Measurements from ENCODE around the gene HMX1.

Gene HMX1

DNA sequence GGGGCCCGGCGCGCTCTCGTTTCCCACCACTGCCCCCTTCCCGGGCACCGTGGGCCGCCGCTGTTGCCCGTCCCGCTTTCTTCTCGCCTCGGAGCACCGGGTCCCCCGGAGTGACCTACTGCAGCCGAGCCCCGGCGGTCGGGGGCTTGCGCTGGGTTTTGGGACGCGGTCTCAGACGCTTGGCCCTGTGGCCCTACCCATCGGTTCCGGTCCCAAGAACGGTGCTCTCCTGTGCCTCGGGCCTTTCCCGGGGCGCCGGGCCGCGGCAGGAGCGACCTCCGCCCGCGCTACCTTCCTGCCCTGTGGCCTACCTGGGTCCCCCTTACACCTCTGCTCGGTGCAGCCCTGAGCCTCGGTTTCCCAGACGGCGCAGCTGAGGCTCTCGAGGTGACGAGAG lies 21.6 kb upstream of the HMX1 start:
- in situ Hi-C loops (cut with HindIII; ENCODE audit: low sequenced_read_pairs): no loop called here

DNA sequence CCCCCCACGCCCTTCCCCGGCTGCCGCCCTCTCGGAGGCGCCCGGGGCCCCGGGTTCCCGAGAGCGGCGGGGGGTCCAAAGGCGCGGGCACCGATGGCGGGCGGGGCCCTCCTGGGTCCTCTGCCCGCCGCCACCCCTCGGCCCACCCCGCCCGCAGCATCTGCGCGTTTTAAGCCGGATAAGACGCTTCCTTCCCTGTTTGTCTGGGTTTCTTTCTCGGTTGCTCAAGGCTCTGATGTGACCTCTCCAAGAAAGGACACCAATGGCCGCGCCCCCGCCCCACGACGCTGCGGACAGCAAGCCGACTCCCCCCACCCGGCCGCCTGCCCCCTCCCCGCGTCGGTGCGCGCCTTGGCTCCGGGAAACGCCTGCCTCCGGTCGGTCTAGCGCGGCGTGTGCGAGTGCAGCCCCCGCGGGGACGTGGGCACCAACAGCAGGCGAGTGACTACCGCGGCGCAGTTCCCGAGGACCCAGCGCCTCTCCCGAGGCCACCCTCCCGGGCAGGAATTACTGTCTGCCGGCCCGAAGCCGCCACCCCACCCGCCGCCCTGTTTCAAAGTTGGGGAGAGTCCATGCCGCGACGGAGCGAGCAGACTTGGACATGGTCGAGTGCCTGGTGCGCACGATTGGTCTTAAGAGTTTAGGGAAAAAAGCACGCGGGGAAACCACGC lies 21.1 kb upstream of the HMX1 start:
- in situ Hi-C loops (cut with HindIII; ENCODE audit: low sequenced_read_pairs): no loop called here

DNA sequence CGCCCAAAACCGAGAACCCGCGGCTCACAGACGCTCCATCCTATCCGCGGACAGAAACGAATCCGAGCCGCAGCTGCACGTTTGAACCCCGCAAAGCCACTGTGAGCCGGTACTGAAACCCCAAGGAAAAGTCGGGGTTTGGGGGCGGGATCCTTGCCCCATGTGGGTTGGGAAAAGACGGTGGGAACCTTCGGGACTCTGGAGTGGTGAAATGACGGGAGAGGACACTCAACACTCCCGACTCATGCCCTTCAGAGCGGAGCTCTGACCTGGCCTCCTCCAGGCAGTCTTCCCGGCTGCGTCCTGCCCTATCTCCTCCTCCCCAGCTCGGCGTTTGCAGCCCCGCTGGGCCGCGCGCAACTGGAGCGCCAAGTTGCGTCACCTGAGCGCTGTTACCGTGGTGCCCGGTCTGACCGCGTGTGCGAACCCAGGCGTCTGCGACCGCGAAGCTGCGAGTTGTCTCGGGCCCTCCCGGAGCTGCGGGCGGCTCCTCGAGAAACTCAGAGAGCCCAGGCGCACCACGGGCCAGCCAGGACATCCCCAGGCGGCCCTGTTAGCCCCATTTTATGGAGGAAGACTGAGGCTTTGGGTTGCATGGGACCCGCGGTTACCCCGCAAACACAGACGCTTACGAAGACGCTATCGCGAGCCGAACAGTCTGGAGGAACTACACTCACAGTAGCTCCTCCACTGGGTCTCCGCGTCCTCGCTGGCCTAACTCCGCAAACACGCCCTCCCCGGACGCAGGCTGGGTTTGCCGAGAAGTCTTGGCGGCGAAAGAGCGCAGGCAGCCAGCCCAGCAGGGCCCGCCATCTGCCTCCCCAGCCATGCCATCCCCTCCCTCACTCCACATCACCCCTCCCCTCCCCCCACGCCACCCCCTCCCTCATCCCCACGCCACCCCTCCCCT lies 20.3 kb upstream of the HMX1 start:
- in situ Hi-C loops (cut with HindIII; ENCODE audit: low sequenced_read_pairs): no loop called here

DNA sequence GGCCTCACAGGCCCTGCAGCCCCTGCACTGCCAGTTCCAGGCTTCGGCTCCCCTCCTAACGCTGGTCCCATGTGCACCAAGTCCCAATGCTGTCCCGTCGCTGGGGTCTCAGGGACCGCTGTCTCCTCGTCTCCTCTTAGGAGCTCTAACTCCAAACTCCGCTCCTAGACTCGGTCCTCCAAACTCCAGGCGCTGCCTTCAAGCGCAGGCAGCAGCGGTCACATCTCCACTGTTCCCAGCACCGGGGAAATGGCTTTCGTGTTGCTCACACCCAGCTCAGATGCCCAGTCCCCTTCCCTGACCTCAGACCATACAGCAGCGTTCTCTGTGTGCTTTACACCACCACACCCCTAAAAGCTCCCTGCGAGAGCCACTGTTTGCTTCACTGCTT lies 19.6 kb upstream of the HMX1 start:
- in situ Hi-C loops (cut with HindIII; ENCODE audit: low sequenced_read_pairs): no loop called here

DNA sequence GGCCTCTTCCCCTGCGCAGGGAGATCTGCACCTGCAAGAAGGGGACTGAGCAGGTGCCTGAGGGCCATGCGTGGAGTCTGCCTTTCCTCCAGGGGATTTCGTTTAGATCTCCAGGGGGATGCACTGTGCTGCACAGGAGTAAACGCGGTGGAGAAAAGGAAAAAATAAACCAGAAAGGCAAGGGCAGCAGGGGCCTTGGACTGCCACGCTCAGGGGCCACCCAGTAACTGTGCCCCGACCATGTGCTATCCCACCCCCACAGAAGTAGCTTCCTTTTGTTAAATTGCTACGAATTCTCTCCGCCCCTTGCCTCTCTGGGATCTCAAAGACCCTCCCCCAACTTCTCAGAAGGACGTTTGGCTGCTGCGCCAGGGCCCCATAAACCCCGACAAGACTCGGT lies 17.2 kb upstream of the HMX1 start:
- in situ Hi-C loops (cut with HindIII; ENCODE audit: low sequenced_read_pairs): no loop called here

DNA sequence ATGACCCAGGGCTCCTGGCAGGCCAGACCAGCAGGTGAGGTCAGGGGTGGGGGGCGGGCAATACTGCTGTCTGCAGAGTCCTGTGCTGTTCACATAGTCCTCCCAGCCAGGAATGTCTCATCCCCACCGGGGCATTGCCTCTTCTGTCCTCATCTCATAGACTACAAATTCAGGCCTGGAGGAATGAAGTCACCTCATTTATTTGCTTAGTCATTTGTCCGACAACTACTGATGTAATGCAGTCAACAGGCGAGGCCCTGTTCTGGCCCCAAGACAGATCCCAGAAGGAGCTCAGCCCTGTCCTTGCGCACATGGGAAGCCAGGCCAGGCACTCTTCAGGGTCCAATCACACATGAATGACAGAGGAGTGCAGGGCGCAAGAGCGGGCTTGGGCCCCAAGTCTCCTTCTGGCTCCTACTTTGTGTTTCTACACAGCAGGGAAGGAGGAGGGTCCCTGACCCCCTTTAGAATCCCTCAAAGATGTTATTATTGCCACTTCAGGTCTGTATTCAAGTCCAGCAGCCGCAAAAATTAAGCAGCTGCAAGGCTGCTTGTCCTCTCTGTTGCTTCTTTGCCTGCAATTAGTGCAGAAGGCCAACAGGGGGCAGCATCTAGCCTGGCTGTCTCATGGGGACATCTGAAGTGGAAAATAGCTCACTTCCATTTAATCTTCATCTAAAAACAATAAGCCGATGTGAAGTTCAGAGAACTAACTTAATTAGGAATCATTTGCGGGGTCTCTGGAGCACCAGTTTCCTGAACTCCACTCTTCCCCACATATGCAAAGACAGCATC lies 15.2 kb upstream of the HMX1 start:
- in situ Hi-C loops (cut with HindIII; ENCODE audit: low sequenced_read_pairs): no loop called here

DNA sequence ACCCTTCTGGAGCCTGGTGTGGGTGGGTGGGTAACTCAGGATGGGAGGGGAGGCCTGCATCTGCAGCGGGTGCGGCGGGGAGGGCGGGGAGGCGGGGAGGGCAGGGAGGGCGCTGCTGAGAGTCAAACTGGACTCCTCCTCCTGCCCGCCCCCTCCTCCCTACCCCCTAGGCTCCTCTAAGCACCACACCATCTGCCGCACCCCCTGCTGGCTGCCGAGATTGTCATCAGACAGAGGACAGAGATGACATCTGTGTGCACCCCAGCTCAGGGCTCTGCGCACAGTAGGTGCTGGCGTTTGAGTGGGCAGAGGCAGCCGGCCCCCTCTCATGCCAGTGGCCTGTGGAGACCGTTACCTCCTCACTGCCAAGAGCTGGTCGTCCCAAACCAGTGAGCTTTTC lies 10.6 kb upstream of the HMX1 start:
- in situ Hi-C loops (cut with HindIII; ENCODE audit: low sequenced_read_pairs): no loop called here

DNA sequence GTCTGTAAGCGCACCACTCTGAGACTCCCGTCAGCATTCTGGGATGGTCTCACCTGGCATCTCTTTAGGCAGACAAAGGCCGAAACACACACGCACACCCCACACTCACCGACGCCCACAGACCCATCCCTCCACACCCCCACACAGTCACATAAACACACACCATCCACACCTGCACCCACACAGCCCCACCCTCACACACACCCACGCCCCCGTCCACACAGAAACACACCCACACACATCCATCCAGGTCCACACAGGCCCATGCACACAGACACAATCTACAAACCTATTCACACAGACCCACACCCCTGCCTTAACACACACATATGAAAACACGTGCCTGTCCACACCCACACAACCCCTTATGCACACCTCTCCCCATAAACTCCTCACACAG lies 9.2 kb upstream of the HMX1 start:
- in situ Hi-C loops (cut with HindIII; ENCODE audit: low sequenced_read_pairs): no loop called here

DNA sequence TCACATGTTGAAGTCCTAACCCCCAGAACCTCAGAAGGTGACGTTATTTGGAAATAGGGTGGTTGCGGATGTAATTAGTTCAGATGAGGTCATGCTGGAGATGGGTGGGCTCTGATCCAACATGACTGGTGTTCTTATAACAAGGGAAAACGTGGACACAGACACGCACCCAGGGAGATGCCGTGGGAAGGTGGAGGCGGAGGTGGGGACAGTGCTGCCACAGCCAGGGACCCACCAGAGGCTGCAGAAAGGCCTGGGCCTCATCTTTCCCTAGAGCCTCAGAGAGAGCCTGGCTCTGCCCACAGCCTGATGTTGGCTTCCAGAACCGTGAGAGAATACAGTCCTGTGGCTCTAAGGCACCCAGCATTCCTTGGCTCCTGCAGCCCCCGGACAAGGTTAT lies 7.9 kb upstream of the HMX1 start:
- in situ Hi-C loops (cut with HindIII; ENCODE audit: low sequenced_read_pairs): no loop called here

DNA sequence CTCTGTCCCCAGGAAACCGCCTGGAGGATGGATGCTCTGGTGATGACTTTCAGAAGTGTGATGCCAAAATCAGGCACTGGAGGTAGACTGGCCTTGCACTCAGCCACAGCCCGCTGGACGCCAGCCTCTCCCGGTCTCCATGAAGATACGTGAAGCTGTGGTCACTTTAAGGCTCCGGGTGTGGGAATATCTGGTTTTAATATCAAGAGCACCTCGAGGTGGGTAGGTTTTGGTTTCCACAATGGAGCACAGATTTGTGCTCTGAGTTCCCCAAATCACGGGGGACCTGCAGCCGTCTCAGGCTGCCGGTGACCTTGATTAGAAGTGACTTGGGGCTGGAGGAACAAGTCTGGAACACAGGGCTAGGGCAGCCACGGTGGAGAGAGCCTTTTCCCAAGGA lies 6.8 kb upstream of the HMX1 start:
- in situ Hi-C loops (cut with HindIII; ENCODE audit: low sequenced_read_pairs): no loop called here

DNA sequence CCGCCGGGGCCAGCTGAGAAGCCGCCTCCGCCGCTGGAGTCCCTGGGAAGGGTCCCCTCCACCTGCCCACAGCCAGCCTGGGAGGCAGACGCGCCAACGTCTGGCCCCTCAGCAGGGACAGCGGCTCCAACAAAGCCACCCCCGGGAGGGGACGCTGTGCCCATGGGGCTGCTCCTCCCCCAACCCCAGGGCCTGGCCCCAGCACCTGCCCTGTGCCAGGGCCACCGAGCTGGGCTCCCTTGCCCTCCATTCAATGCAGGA lies 6.1 kb upstream of the HMX1 start:
- in situ Hi-C loops (cut with HindIII; ENCODE audit: low sequenced_read_pairs): no loop called here

DNA sequence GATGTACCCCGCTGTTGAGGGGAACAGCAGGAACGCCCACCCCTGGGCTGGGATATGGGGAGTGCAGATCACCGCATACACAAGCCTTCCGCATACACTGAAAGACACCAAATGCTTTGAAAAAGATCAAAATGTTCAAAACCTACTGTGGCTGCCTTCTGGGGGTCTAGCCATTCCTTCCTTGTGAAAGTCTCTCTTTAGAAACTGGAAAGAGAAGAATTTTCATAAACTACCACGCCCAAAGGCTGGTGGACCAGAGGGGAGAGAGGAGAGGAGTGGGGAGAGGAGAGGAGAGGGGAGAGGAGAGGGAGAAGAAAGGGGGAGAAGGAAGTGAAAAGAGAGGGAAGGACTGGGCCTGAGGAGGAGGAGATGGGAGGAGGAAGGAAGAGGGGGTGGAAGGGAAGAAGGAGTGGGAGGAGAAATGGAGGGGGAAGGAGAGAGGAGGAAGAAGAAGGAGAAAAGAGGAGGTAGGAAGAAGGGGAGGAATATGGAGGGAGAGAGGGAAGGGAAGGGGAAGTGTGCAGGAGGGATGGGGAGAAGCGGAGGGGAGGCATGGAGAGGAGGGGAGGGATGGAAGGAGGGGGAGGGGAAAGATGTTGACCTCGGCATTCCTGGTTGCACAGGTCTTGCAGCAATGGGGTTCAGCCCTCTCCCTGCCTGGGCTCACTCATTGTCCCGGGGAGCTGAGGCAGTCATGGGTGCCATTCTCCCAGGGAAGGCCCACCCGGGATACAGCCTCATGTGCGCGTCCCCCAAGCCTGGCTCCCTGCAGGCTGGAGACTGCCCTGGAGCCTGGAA lies 5.5 kb upstream of the HMX1 start:
- in situ Hi-C loops (cut with HindIII; ENCODE audit: low sequenced_read_pairs): no loop called here

DNA sequence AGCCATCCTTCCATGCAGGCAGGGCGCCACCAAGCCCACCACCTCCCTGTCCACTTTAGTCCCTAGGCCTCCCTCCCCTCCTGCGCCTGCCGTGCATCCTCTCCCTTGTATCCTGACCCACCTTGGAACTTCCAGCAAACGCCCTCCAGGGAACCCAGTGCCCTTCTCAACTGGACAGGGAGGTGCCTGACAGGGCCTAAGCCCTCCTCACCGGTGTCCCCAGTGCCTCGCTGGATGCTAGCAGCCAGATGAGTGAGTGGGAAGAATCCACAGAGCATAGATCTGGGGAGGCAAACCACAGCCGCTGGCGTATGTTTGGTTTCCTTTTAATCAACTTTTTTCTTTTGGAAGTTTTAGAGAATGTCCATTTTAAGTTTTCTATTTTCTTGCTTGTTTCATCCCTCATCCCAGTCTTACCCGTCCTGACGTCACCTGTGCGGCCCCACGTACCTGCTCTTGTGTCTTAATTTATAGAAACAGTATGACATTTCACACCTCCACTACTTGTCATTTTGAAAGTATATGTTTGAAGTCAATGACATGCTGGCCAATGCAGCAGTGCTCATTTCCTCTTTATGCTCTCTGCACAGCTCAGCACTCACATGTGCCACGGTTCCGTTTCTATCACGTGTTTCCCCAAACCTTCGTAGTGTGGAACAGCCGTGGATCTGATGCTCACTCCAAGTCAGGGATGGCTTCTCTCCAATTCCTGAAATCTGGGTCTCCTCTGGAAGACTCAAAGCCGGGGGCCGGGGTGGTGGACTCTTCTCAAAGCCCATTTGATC lies 3.4 kb upstream of the HMX1 start:
- in situ Hi-C loops (cut with HindIII; ENCODE audit: low sequenced_read_pairs): no loop called here

DNA sequence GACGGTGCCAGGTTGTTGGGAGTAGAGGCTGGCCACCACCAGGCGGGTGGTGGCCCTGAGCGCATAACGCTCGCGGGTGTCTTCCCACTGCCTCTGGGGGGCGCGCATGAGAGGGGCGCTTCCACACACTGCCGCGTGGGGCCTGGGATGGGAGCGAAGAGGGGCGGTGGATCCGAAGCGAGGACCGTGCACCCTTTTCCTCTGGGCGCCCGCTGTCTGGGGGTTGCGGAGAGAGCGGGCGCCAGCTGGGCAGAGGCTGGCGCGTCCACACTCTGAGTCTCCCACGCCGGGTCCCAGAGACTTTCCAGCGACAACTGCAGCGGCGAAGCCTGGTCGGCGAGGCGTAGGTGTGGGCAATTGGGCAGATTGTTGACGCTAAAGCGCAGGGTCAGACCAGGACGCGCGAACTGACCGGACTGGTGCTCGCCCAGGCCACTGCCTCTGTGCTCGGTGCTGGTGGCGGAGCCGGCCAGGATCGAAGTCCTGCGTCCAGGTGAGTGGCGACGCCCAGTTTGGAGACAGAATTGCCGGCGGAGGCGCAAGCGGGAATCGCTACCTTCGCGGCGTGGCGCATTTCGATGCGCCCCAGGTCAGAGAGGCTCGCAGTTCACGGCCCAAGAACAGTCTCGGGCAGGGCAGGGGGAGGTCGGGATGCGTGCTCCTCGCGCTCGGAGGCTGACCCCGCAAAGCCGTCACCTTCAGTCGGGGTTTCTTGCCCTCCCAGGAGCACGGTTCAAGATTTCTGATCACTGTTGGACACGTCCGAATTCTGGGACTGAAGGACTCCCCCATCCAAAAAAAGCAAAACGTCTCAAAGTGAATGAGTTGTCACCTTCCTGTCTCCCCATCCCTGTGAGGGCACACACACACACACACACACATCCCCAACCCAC lies 2.6 kb upstream of the HMX1 start:
- in situ Hi-C loops (cut with HindIII; ENCODE audit: low sequenced_read_pairs): no loop called here

DNA sequence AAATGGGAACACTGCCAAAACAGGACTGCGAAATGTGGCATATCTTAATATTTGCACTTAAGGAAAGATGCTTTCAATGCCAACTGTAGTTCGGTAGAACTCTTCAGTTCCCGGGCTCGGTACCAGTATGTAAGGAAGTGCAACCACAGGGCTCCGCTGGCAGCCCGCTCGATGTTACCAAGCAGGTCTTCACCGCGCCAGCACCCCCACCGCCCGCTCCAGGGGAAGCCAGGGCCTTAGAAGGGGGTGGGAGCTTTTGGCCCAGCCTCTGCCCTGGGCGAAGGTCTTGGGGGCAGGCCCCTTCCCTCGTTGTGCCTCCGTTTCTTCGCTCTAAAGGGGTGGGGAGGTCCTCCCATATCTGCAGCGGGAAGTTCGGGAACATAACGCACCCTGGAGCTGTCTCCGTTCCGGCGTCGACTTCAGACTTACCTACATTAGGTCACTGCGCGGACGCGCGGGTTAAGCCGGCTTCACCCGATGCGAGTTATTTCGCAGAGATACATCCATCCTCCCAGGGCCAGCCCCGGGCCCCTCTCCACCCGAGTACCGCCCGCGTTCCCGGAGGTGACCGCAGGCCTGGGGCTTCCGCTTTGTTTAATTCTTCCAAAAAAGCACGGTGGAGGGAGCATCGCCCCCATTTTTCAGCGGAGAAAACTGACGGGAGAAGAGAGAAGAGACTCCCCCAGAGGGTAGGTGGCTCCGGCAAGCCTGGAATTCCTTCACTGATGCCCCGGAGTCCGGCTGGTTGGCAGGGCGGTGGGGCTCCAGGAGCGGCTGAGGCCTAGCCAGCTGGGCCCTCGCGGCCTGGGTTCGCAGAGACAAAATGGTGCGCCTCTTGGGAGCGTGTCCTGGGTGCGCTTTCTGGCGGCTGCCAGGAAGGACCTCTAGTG lies 1.0 kb upstream of the HMX1 start:
- in situ Hi-C loops (cut with HindIII; ENCODE audit: low sequenced_read_pairs): no loop called here

DNA sequence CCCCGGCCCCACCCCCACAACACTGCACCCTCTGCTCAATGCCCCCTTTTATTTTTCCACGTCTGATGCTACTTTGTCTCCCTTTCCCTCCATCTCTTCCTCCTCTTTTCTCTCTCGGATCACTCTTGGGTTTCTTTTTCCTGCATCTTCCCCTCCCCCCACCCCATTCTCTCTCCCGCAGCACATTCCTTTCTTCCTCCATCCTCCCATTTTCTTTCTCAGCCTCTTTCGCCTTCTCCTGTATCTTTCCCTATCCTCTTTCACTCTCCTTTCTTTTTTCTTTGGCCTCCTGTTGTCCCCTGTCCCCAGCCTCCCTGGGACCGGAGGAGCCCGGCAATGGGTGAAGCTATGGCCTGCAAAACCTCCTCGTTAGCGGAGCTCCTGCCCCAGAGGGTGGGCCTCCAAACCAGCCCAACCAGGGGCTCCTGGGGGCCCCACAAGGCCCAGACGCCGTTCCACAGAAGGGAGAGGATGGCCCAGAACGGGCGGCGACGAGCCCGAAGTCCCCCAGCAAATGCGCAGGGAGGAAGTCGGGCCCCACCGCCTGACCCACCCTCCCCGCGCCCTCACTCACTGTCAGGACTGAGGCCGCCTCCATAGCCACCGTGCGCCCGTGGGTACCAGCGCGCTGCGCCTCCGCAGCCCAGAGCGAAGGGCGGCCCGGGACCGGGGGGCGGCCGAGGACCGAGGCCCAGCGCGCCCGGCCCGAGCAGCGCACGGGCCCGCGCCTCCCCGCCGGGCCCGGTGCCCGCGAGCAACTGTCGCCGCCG lies 807 bp downstream of the HMX1 start:
- in situ Hi-C loops (cut with HindIII; ENCODE audit: low sequenced_read_pairs): no loop called here

DNA sequence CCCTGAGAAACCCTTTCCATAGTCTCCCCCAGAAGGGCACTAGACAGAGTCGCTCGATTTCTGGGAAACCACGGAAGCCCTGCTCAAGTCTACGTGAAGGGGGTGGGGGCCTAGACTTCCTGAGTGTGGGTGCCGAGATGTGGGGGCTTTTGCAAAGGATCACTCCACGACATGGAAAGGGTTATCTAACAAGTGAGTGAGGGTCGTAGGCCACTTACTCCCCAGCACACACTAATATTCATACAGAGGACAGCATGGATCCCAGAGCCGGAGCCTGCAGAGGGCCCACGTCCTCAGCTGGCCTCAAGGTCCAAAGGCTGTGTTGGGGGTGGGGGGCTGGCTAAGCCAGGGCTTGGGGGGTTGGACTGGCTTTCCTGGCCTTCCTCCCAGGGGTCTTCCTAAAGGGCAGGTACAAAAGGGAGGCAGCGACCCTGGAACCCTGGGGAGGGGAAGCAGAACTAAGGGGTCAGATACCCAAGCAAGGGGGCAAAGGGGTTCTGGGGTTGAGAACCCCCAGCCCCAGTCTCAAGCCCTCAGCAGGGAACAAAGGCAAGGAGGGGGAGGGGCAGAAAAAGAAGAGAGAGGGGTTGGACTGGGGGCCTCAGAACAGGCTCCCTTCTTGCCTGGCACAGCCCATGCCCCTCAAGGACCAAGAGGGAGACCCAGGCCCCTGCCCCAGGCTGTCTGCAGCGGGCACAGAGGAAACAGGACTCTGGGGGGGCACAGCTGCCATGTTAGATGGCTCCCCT lies 1.6 kb downstream of the HMX1 start:
- in situ Hi-C loops (cut with HindIII; ENCODE audit: low sequenced_read_pairs): no loop called here
